Subcutaneous adipose tissue (tissue), 4 donors: ENCODE data around the gene GAPT. TPM values are rescaled to one million over a fixed set of nuclear protein-coding genes. Genes with fewer than 3 reads are reported as not detected.

Experiments
- total RNA-seq, 4 donors: library from RNA; depleted of rRNA; stranded (reverse); fragments of >200 nt; gene quantifications; one replicate each; pipeline ENCODE4 v1.1.0, GENCODE V29; 2016
- TF ChIP-seq, protein P1 (sequence below): fragments of 450-650 bp; IDR thresholded peaks from one replicate; pipeline ENCODE4 v1.5.1; 2016; ENCODE audit warnings: low read depth, mild to moderate bottlenecking, control low read depth, antibody characterized with exemption, moderate library complexity

The GAPT gene
- total RNA-seq, result 10 to 100 TPM in 1 of 4 donors, 1 to 10 TPM in 1, under 1 TPM in 1, not detected in 1; 0.82 to 11.4 (median 4.0) TPM

- TF ChIP-seq, protein P1, sequence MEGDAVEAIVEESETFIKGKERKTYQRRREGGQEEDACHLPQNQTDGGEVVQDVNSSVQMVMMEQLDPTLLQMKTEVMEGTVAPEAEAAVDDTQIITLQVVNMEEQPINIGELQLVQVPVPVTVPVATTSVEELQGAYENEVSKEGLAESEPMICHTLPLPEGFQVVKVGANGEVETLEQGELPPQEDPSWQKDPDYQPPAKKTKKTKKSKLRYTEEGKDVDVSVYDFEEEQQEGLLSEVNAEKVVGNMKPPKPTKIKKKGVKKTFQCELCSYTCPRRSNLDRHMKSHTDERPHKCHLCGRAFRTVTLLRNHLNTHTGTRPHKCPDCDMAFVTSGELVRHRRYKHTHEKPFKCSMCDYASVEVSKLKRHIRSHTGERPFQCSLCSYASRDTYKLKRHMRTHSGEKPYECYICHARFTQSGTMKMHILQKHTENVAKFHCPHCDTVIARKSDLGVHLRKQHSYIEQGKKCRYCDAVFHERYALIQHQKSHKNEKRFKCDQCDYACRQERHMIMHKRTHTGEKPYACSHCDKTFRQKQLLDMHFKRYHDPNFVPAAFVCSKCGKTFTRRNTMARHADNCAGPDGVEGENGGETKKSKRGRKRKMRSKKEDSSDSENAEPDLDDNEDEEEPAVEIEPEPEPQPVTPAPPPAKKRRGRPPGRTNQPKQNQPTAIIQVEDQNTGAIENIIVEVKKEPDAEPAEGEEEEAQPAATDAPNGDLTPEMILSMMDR, result no peak
Observed at GRCh38 chr5:58491216-58491892, at the start of gene GAPT. Gene GAPT, plus strand, starts transcription at chr5:58491435. Its CDS starts 3,102 bp downstream, at chr5:58494537.

GRCh38 chr5:58444805-58445204 lies 46.4 kb upstream of the GAPT start:
- TF ChIP-seq, protein P1, result no peak

DNA sequence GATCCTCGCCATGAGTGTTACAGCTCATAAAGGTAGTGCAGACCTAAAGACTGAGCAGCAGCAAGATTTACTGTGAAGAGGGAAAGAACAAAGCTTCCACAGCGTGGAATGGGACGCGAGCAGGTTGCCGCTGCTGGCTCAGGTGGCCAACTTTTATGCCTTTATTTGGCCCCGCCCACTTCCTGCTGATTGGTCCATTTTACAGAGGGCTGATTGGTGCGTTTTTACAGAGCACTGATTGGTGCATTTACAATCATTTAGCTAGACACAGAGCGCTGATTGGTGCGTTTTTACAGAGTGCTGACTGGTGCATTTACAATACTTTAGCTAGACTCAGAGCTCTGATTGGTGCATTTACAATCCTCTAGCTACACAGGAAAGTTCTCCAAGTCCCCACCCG lies 45.2 kb upstream of the GAPT start:
- TF ChIP-seq, protein P1, result no peak

DNA sequence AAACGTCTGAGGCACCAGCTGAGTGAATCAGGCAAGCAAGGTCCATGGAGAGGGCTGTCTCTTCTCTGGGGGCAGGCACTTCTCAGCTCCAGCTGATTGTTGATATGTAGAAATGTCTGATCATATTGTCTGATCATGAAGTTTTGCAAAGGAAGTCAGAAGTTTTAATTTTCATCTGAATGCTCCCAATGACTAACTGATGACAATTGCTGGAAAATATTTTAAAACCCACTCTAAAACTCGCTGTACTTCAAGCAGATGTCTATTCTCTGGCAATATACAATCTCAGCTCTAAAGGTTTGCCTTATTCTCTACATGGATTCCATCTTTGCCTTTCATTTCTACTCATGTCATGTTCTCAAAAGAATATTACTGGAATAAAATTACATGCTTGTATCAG lies 44.0 kb upstream of the GAPT start:
- TF ChIP-seq, protein P1, result no peak

- TF ChIP-seq, protein P1, result no peak
Observed at GRCh38 chr5:58450018-58450417, 41.2 kb upstream of the GAPT start.

GRCh38 chr5:58450811-58451629 lies 40.2 kb upstream of the GAPT start:
- TF ChIP-seq, protein P1, result no peak
